Cardiac muscle cell (in vitro differentiated cells and primary cell): Measurements from ENCODE around the gene CADM1. TPM values are rescaled to one million over a fixed set of nuclear protein-coding genes. Genes with fewer than 3 reads are reported as not detected.

Experiments used
- DNase-seq, 2 donors: peaks; one replicate each; pipeline versions ENCODE4 v3.0.0 to v3.0.0-alpha.2; 2010 to 2017; ENCODE audit warnings: low read depth in 1 of 2, low spot score in 1 of 2
- H3K27ac ChIP-seq: fragments of 200-600 bp; sonication (generic); 2 replicates; pipeline ENCODE4 v1.5.1; 2016
- H3K27me3 ChIP-seq: fragments of 200-600 bp; sonication (generic); 2 replicates; pipeline ENCODE4 v1.6.0; 2016; ENCODE audit warnings: control low read depth
- H3K36me3 ChIP-seq: fragments of 200-600 bp; sonication (generic); 2 replicates; pipeline ENCODE4 v1.5.1; 2016; ENCODE audit warnings: control low read depth
- H3K4me1 ChIP-seq: fragments of 200-600 bp; sonication (generic); 2 replicates; pipeline ENCODE4 v1.8.1; 2017; ENCODE audit warnings: low read depth, mild to moderate bottlenecking, mixed run types
- H3K4me3 ChIP-seq: fragments of 200-600 bp; sonication (generic); 2 replicates; pipeline ENCODE4 v1.5.1; 2016; ENCODE audit warnings: mild to moderate bottlenecking
- H3K9me3 ChIP-seq: fragments of 200-600 bp; sonication (generic); 2 replicates; pipeline ENCODE4 v1.5.1; 2017; ENCODE audit warnings: low read depth, mild to moderate bottlenecking, control low read depth
- CTCF ChIP-seq: IDR thresholded peaks from 2 replicates; pipeline ENCODE4 v1.5.1; 2012; ENCODE audit warnings: low read depth, mild to moderate bottlenecking, low read length
- polyA plus RNA-seq: library from polyadenylated mRNA; unstranded; fragments of >200 nt; fragmentation: Nextera tagmentation; extraction: Ambion mirVana; gene quantifications from 2 replicates; pipeline ENCODE4 v1.2.1, GENCODE V29; 2016
- total RNA-seq: library from RNA; depleted of rRNA; stranded (reverse); fragments of >200 nt; gene quantifications from 2 replicates; pipeline ENCODE4 v1.2.3, GENCODE V29; 2016

CADM1 gene
- total and polyA plus RNA-seq, 2 experiments from 2014 or later = 113 to 149 TPM

GRCh38 chr11:115279813-115280761, 224.1 kb downstream of the CADM1 start:
- Histone ChIP-seq H3K9me3 (no peaks in the 10 kb centered on the region), H3K36me3 (no peaks in the 10 kb centered on the region), H3K27ac (no peak overlapping the region), H3K4me3 (no peak overlapping the region), H3K27me3 (no peaks in the 10 kb centered on the region), H3K4me1 (peaks cover 13% of the 10 kb centered on the region)
- no peak for TF ChIP-seq CTCF
- DNase-seq = peak in 1 of 2 donors; percentile 14

- H3K36me3 ChIP-seq = no peaks in the 10 kb centered on the region
- H3K4me1 ChIP-seq = peaks cover 37% of the 10 kb centered on the region
- DNase-seq = no peak
- H3K27me3 ChIP-seq = no peaks in the 10 kb centered on the region
- H3K27ac ChIP-seq = no peak overlapping the region
- no peaks in the 10 kb centered on the region for H3K9me3 ChIP-seq
- H3K4me3 ChIP-seq = no peak overlapping the region
- TF ChIP-seq CTCF = no peak
Observed at GRCh38 chr11:115276799-115277198, 227.4 kb downstream of the CADM1 start.

GRCh38 chr11:115276191-115276590, 228.0 kb downstream of the CADM1 start:
- no peaks in the 10 kb centered on the region for H3K27me3 ChIP-seq
- TF ChIP-seq CTCF = no peak
- no peak overlapping the region for H3K27ac ChIP-seq
- H3K4me1 ChIP-seq = peaks cover 38% of the 10 kb centered on the region
- H3K9me3 ChIP-seq = no peaks in the 10 kb centered on the region
- no peak overlapping the region for H3K4me3 ChIP-seq
- no peak for DNase-seq
- H3K36me3 ChIP-seq = no peaks in the 10 kb centered on the region

GRCh38 chr11:115275045-115275444, 229.2 kb downstream of the CADM1 start:
- peaks cover 43% of the 10 kb centered on the region for H3K4me1 ChIP-seq
- H3K36me3 ChIP-seq = no peaks in the 10 kb centered on the region

GRCh38 chr11:115272925-115273324, 231.3 kb downstream of the CADM1 start:
- TF ChIP-seq CTCF = no peak
- no peak overlapping the region for H3K4me3 ChIP-seq
- H3K4me1 ChIP-seq = peaks cover 57% of the 10 kb centered on the region
- no peaks in the 10 kb centered on the region for H3K36me3 ChIP-seq
- H3K27me3 ChIP-seq = no peaks in the 10 kb centered on the region
- H3K27ac ChIP-seq = peak overlapping the region; percentile 39
- no peaks in the 10 kb centered on the region for H3K9me3 ChIP-seq
- DNase-seq = peak in 1 of 2 donors; percentile 57

More at GRCh38 chr11:115275045-115275444, 229.2 kb downstream of the CADM1 start:
- no peak for TF ChIP-seq CTCF
- H3K9me3 ChIP-seq = no peaks in the 10 kb centered on the region
- DNase-seq = no peak
- no peak overlapping the region for H3K4me3 ChIP-seq
- H3K27me3 ChIP-seq = no peaks in the 10 kb centered on the region
- H3K27ac ChIP-seq = no peak overlapping the region
